SU-DHL-6 (cell line): Measurements from ENCODE around the gene PKHD1.

Experiments
- H2AFZ ChIP-seq: fragments of 200-600 bp; sonication (generic); 2 replicates; pipeline ENCODE4 v1.6.1; 2014; ENCODE audit warnings: low read depth, mild to moderate bottlenecking, moderate library complexity, mixed read lengths, antibody characterized with exemption, low read length; ENCODE audit not compliant: severe bottlenecking
- H3F3A ChIP-seq: fragments of 200-600 bp; shearing (Covaris generic); 2 replicates; pipeline ENCODE4 v1.6.0; 2016; ENCODE audit warnings: antibody characterized with exemption, mild to moderate bottlenecking; ENCODE audit not compliant: insufficient read depth
- H3K27ac ChIP-seq: fragments of 200-600 bp; sonication (generic); 2 replicates; pipeline ENCODE4 v1.5.1; 2016; ENCODE audit warnings: low read depth, mild to moderate bottlenecking, low read length, moderate library complexity, mixed read lengths
- H3K27me3 ChIP-seq: fragments of 200-600 bp; sonication (generic), shearing (Covaris generic); 2 replicates; pipeline ENCODE4 v1.6.0; 2014; ENCODE audit warnings: mild to moderate bottlenecking, low read length
- H3K36me3 ChIP-seq: fragments of 200-600 bp; sonication (generic); 2 replicates; pipeline ENCODE4 v1.6.1; 2014; ENCODE audit warnings: mild to moderate bottlenecking, low read length, mixed read lengths
- H3K4me2 ChIP-seq: fragments of 300-600, 200-600 bp; shearing (Covaris generic), sonication (generic); 2 replicates; pipeline ENCODE4 v1.6.0; 2014; ENCODE audit warnings: low read length, low read depth, mild to moderate bottlenecking; ENCODE audit not compliant: poor library complexity, severe bottlenecking
- H3K4me3 ChIP-seq: fragments of 200-600 bp; sonication (generic); 2 replicates; pipeline ENCODE4 v1.5.1; 2014; ENCODE audit warnings: antibody characterized with exemption, low read length, mild to moderate bottlenecking, mixed read lengths; ENCODE audit not compliant: insufficient read depth, poor library complexity, severe bottlenecking
- H3K79me2 ChIP-seq: fragments of 200-600 bp; sonication (generic); 2 replicates; pipeline ENCODE4 v1.6.1; 2014; ENCODE audit warnings: mild to moderate bottlenecking, low read length, moderate library complexity; ENCODE audit not compliant: insufficient read depth
- H3K9ac ChIP-seq: fragments of 200-600 bp; sonication (generic); 2 replicates; pipeline ENCODE4 v1.7.0; 2014; ENCODE audit warnings: mild to moderate bottlenecking, low read length
- H3K9me2 ChIP-seq: fragments of 200-600 bp; sonication (generic); replicated peaks from 2 replicates; pipeline ENCODE4 v1.6.1; 2014; ENCODE audit warnings: low read length; ENCODE audit not compliant: insufficient read depth
- H3K9me3 ChIP-seq: fragments of 200-600 bp; sonication (generic); 2 replicates; pipeline ENCODE4 v1.6.1; 2014; ENCODE audit warnings: low read length, mixed read lengths; ENCODE audit not compliant: insufficient read depth
- H4K20me1 ChIP-seq: fragments of 200-600 bp; sonication (generic); 2 replicates; pipeline ENCODE4 v1.6.1; 2014; ENCODE audit warnings: low read depth, mild to moderate bottlenecking, antibody characterized with exemption, low read length, moderate library complexity, mixed read lengths
- EZH2phosphoT487 ChIP-seq: fragments of 200-600 bp; sonication (generic), shearing (Covaris generic); conservative IDR thresholded peaks from 2 replicates; pipeline ENCODE4 v1.6.1; 2018; ENCODE audit warnings: mild to moderate bottlenecking, antibody characterized with exemption, low read length, moderate library complexity, mixed read lengths
- TF ChIP-seq, protein P1 (sequence below): fragments of 200-600 bp; sonication (generic); IDR thresholded peaks from one replicate; pipeline ENCODE4 v1.5.1; 2017; ENCODE audit warnings: antibody characterized with exemption, mild to moderate bottlenecking, low read length, moderate library complexity; ENCODE audit not compliant: insufficient read depth, poor library complexity, severe bottlenecking

PKHD1 gene

DNA sequence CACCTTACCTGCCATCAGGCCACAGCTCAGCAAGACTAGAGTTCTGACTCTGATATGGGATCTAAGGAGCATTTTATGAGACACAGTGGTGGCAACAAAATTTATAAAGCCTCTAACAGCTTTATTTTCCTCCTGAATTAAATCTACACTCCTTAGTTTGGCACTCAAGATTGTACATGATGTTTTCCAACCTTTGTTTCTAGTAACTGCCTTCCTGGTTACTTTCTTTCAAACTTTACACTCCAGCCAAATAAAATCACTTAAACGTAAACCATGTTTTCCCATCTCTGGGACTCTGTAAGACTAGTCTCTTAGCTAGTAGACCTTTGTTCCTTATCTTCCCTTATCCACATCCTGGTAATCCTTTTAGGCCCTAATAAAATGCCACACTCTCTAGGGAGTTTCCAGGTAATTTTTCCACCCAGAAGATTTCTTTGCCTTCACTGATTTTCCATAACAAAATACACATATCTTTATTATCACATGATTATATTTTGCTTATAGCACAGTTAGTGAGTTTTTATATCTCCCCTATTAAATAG, 92.1 kb downstream of the PKHD1 start:
- Histone ChIP-seq H3K4me3 (no peak overlapping the region), H3K79me2 (no peaks in the 10 kb centered on the region), H2AFZ (no peak overlapping the region), H3K9me2 (no peaks in the 10 kb centered on the region), H3K4me2 (no peak overlapping the region), H4K20me1 (no peaks in the 10 kb centered on the region), H3F3A (no peaks in the 10 kb centered on the region), H3K9me3 (no peaks in the 10 kb centered on the region), H3K9ac (no peak overlapping the region), H3K27ac (no peak overlapping the region), H3K27me3 (no peaks in the 10 kb centered on the region), H3K36me3 (no peaks in the 10 kb centered on the region)
- TF ChIP-seq, protein P1, sequence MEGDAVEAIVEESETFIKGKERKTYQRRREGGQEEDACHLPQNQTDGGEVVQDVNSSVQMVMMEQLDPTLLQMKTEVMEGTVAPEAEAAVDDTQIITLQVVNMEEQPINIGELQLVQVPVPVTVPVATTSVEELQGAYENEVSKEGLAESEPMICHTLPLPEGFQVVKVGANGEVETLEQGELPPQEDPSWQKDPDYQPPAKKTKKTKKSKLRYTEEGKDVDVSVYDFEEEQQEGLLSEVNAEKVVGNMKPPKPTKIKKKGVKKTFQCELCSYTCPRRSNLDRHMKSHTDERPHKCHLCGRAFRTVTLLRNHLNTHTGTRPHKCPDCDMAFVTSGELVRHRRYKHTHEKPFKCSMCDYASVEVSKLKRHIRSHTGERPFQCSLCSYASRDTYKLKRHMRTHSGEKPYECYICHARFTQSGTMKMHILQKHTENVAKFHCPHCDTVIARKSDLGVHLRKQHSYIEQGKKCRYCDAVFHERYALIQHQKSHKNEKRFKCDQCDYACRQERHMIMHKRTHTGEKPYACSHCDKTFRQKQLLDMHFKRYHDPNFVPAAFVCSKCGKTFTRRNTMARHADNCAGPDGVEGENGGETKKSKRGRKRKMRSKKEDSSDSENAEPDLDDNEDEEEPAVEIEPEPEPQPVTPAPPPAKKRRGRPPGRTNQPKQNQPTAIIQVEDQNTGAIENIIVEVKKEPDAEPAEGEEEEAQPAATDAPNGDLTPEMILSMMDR, result no peak
- TF ChIP-seq EZH2phosphoT487, result no peak

DNA sequence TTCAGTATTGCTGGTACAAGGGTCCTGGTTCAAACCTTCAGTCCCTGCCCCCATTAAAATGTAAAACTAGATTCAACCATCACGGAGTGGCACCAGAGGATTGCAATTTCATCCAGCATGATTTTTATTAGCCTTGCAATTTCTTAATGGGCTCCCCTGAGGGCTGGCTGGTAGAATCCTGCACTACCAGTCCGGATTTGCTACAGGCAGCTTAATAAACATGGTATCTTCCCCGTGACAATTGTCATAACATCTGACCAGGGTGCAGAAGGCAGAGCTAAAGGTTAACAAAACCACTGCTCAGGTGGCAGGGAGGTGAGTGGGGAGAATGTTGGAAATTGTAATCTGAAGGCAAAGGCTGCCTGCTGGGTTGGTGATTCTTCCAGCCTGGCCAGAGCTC, 94.5 kb downstream of the PKHD1 start:
- Histone ChIP-seq H3K9ac (no peak overlapping the region), H3K4me3 (no peak overlapping the region), H3F3A (no peaks in the 10 kb centered on the region), H2AFZ (no peak overlapping the region), H3K36me3 (no peaks in the 10 kb centered on the region), H3K9me2 (no peaks in the 10 kb centered on the region), H4K20me1 (no peaks in the 10 kb centered on the region), H3K9me3 (no peaks in the 10 kb centered on the region), H3K4me2 (no peak overlapping the region), H3K27ac (no peak overlapping the region), H3K27me3 (no peaks in the 10 kb centered on the region), H3K79me2 (no peaks in the 10 kb centered on the region)
- TF ChIP-seq, protein P1, result no peak
- no peak for TF ChIP-seq EZH2phosphoT487

DNA sequence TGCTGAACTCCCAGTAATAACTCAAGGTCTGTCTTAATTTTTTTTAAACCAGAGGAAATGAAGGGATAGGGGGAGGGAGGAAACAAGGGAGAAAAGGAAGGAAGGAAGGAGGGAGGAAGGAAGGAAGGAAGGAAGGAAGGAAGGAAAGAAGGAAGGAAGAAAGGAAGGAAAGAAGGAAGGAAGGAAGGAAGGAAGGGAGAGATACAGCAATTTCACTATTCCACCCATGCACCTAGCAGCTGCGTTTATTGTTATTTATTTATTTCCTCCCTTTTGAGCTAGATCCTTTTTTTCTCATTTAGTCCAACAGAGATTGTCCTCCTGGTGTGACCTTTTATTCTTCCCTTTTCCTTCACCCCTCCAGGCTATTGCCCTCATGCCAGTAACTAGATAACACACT, 97.6 kb downstream of the PKHD1 start:
- Histone ChIP-seq H3K9me2 (no peaks in the 10 kb centered on the region), H3K4me3 (no peak overlapping the region), H3K4me2 (no peak overlapping the region), H3K36me3 (no peaks in the 10 kb centered on the region), H2AFZ (no peak overlapping the region), H4K20me1 (no peaks in the 10 kb centered on the region), H3K27me3 (no peaks in the 10 kb centered on the region), H3K9ac (no peak overlapping the region), H3K79me2 (no peaks in the 10 kb centered on the region), H3F3A (no peaks in the 10 kb centered on the region), H3K9me3 (no peaks in the 10 kb centered on the region), H3K27ac (no peak overlapping the region)
- TF ChIP-seq EZH2phosphoT487, result no peak

DNA sequence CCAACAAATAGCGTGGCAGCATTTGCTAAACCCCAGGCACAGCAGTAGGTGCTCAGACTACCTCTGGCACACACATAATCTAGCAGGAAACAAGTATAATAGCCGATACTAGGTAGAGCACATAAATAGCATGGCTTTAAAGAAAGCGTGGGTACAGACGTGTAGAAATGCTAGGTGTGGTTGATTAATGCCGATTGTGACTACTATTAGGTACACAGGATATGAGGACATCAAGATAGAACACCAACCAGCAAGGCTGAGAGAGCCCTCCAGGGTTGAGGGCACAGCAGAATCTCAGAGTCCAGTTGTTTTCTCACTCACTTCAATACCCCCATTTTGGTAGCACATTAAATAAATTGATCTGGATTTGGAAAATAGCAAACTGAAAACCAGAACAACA, 100.5 kb downstream of the PKHD1 start:
- H3K36me3 ChIP-seq, result no peaks in the 10 kb centered on the region
- H3K27ac ChIP-seq, result no peak overlapping the region
- no peaks in the 10 kb centered on the region for H3F3A ChIP-seq
- no peaks in the 10 kb centered on the region for H4K20me1 ChIP-seq
- H3K9me2 ChIP-seq, result no peaks in the 10 kb centered on the region
- H3K4me2 ChIP-seq, result no peak overlapping the region
- no peak overlapping the region for H2AFZ ChIP-seq
- H3K9ac ChIP-seq, result no peak overlapping the region
- H3K9me3 ChIP-seq, result no peaks in the 10 kb centered on the region
- H3K4me3 ChIP-seq, result no peak overlapping the region
- TF ChIP-seq EZH2phosphoT487, result no peak
- TF ChIP-seq, protein P1, result no peak
- H3K27me3 ChIP-seq, result no peaks in the 10 kb centered on the region
- H3K79me2 ChIP-seq, result no peaks in the 10 kb centered on the region
